SU-DHL-6 (cell line): ENCODE measurements around the gene LIN28A.

Experiments
- H2AFZ ChIP-seq: fragments of 200-600 bp; sonication (generic); 2 replicates; pipeline ENCODE4 v1.6.1; 2014; ENCODE audit warnings: low read depth, mild to moderate bottlenecking, moderate library complexity, mixed read lengths, antibody characterized with exemption, low read length; ENCODE audit not compliant: severe bottlenecking
- H3F3A ChIP-seq: fragments of 200-600 bp; shearing (Covaris generic); 2 replicates; pipeline ENCODE4 v1.6.0; 2016; ENCODE audit warnings: antibody characterized with exemption, mild to moderate bottlenecking; ENCODE audit not compliant: insufficient read depth
- H3K27ac ChIP-seq: fragments of 200-600 bp; sonication (generic); 2 replicates; pipeline ENCODE4 v1.5.1; 2016; ENCODE audit warnings: low read depth, mild to moderate bottlenecking, low read length, moderate library complexity, mixed read lengths
- H3K27me3 ChIP-seq: fragments of 200-600 bp; sonication (generic), shearing (Covaris generic); 2 replicates; pipeline ENCODE4 v1.6.0; 2014; ENCODE audit warnings: mild to moderate bottlenecking, low read length
- H3K36me3 ChIP-seq: fragments of 200-600 bp; sonication (generic); 2 replicates; pipeline ENCODE4 v1.6.1; 2014; ENCODE audit warnings: mild to moderate bottlenecking, low read length, mixed read lengths
- H3K4me2 ChIP-seq: fragments of 300-600, 200-600 bp; shearing (Covaris generic), sonication (generic); 2 replicates; pipeline ENCODE4 v1.6.0; 2014; ENCODE audit warnings: low read length, low read depth, mild to moderate bottlenecking; ENCODE audit not compliant: poor library complexity, severe bottlenecking
- H3K4me3 ChIP-seq: fragments of 200-600 bp; sonication (generic); 2 replicates; pipeline ENCODE4 v1.5.1; 2014; ENCODE audit warnings: antibody characterized with exemption, low read length, mild to moderate bottlenecking, mixed read lengths; ENCODE audit not compliant: insufficient read depth, poor library complexity, severe bottlenecking
- H3K79me2 ChIP-seq: fragments of 200-600 bp; sonication (generic); 2 replicates; pipeline ENCODE4 v1.6.1; 2014; ENCODE audit warnings: mild to moderate bottlenecking, low read length, moderate library complexity; ENCODE audit not compliant: insufficient read depth
- H3K9ac ChIP-seq: fragments of 200-600 bp; sonication (generic); 2 replicates; pipeline ENCODE4 v1.7.0; 2014; ENCODE audit warnings: mild to moderate bottlenecking, low read length
- H3K9me2 ChIP-seq: fragments of 200-600 bp; sonication (generic); replicated peaks from 2 replicates; pipeline ENCODE4 v1.6.1; 2014; ENCODE audit warnings: low read length; ENCODE audit not compliant: insufficient read depth
- H3K9me3 ChIP-seq: fragments of 200-600 bp; sonication (generic); 2 replicates; pipeline ENCODE4 v1.6.1; 2014; ENCODE audit warnings: low read length, mixed read lengths; ENCODE audit not compliant: insufficient read depth
- H4K20me1 ChIP-seq: fragments of 200-600 bp; sonication (generic); 2 replicates; pipeline ENCODE4 v1.6.1; 2014; ENCODE audit warnings: low read depth, mild to moderate bottlenecking, antibody characterized with exemption, low read length, moderate library complexity, mixed read lengths
- CTCF ChIP-seq: fragments of 200-600 bp; sonication (generic); IDR thresholded peaks from one replicate; pipeline ENCODE4 v1.5.1; 2017; ENCODE audit warnings: antibody characterized with exemption, mild to moderate bottlenecking, low read length, moderate library complexity; ENCODE audit not compliant: insufficient read depth, poor library complexity, severe bottlenecking
- EZH2phosphoT487 ChIP-seq: fragments of 200-600 bp; sonication (generic), shearing (Covaris generic); conservative IDR thresholded peaks from 2 replicates; pipeline ENCODE4 v1.6.1; 2018; ENCODE audit warnings: mild to moderate bottlenecking, antibody characterized with exemption, low read length, moderate library complexity, mixed read lengths

The LIN28A gene

DNA sequence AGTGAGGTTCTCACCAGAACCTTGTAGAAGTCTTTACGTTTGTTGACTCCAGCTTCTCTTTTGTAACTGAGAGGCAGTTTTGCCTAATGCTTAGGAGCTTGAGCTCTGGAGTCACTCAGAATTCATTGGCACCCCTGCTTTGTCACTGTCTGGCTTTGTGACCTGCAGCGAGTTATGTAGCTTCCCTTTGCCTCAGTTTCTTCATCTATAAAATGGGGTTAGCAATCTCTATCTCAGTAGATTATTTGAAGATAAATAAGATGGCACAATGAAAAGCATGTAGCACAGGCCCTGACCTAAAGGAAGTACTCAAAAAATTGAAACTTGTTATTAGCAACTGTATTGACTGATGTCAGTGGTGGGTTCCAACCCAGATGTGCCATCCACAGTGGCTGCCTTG is 29.6 kb downstream of the LIN28A start:
- Histone ChIP-seq H3K4me3 (no peak overlapping the region), H2AFZ (no peak overlapping the region), H3K9me2 (no peaks in the 10 kb centered on the region), H3F3A (no peaks in the 10 kb centered on the region), H3K4me2 (no peak overlapping the region), H3K27me3 (no peaks in the 10 kb centered on the region), H3K9me3 (no peaks in the 10 kb centered on the region), H3K27ac (no peak overlapping the region), H4K20me1 (no peaks in the 10 kb centered on the region), H3K9ac (no peak overlapping the region), H3K36me3 (peaks cover 13% of the 10 kb centered on the region; the same call in 1 of the 2 replicates), H3K79me2 (no peaks in the 10 kb centered on the region)
- no peak for TF ChIP-seq CTCF

- no peaks in the 10 kb centered on the region for H3K9me3 ChIP-seq
- H4K20me1 ChIP-seq = no peaks in the 10 kb centered on the region
- H3K36me3 ChIP-seq = no peaks in the 10 kb centered on the region
- H3K4me2 ChIP-seq = no peak overlapping the region
- no peak overlapping the region for H3K9ac ChIP-seq
- H3K27me3 ChIP-seq = no peaks in the 10 kb centered on the region
- H3K9me2 ChIP-seq = no peaks in the 10 kb centered on the region
- no peaks in the 10 kb centered on the region for H3K79me2 ChIP-seq
- H2AFZ ChIP-seq = no peak overlapping the region
- H3K27ac ChIP-seq = no peak overlapping the region
- no peaks in the 10 kb centered on the region for H3F3A ChIP-seq
- TF ChIP-seq CTCF (no peak), EZH2phosphoT487 (no peak)
- H3K4me3 ChIP-seq = no peak overlapping the region
Observed at GRCh38 chr1:26449868-26450267, 39.3 kb downstream of the LIN28A start.

DNA sequence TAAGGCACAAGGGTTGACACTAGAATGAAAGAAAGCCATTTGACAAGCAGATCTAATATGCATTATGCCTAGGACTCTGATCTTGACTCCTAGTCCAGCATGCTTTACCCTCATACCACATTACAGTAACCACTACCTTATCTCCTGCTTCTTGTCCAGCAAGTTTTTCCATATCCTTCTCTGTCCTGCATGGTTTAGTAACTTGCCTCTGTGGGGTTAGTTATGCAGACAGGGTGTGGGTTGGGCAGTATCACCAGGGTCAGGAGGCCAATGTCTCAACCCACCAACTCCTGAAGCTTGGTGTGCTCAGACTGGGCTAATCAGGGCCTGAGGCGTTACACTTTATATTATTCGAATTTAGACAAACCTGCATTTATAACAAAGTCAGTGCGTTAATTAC is 40.3 kb downstream of the LIN28A start:
- TF ChIP-seq EZH2phosphoT487 (no peak), CTCF (no peak)
- no peak overlapping the region for H3K4me3 ChIP-seq
- no peaks in the 10 kb centered on the region for H3K79me2 ChIP-seq
- no peaks in the 10 kb centered on the region for H3K9me3 ChIP-seq
- no peak overlapping the region for H3K4me2 ChIP-seq
- no peaks in the 10 kb centered on the region for H3K36me3 ChIP-seq
- no peaks in the 10 kb centered on the region for H3K9me2 ChIP-seq
- no peaks in the 10 kb centered on the region for H3K27me3 ChIP-seq
- H3F3A ChIP-seq = no peaks in the 10 kb centered on the region
- no peaks in the 10 kb centered on the region for H4K20me1 ChIP-seq
- H2AFZ ChIP-seq = no peak overlapping the region
- H3K9ac ChIP-seq = no peak overlapping the region
- no peak overlapping the region for H3K27ac ChIP-seq
